ENCODE data around the gene BICRA. TPM values are rescaled to one million over a fixed set of nuclear protein-coding genes. Genes with fewer than 3 reads are reported as not detected.
"Not testable (repeated sequence)": the region's sequence is repeated elsewhere in the genome, so short reads cannot be mapped to it uniquely, and the experiment has no call there.

BICRA gene
- total RNA-seq, 2 donors from 2014 or later = 14.9 to 16.8 TPM

- DNase-seq (peak; percentile 65 to 86), ATAC-seq (peak; percentile 55)
- intact Hi-C loops (cut with DNase I, micrococcal nuclease) = no loop called here
Observed at GRCh38 chr19:47719047-47719859, 110.3 kb downstream of the BICRA start.

GRCh38 chr19:47720669-47721422 is 111.9 kb downstream of the BICRA start:
- ATAC-seq = no peak
- intact Hi-C loops (cut with DNase I, micrococcal nuclease) = no loop called here

GRCh38 chr19:47723581-47723940 is 114.6 kb downstream of the BICRA start:
- intact Hi-C loops (cut with DNase I, micrococcal nuclease) = no loop called here
- DNase-seq (peak in 1 of 2 donors; percentile 75), ATAC-seq (peak; percentile 44)

More at GRCh38 chr19:47720669-47721422, 111.9 kb downstream of the BICRA start:
- no peak for DNase-seq

- no peak for DNase-seq
- no peak for ATAC-seq
- intact Hi-C loops (cut with DNase I, micrococcal nuclease) = no loop called here
Observed at GRCh38 chr19:47725759-47726401, 116.9 kb downstream of the BICRA start.

- DNase-seq = no peak
- no peak for ATAC-seq
- intact Hi-C loops (cut with DNase I, micrococcal nuclease) = no loop called here
Observed at GRCh38 chr19:47726467-47726866, 117.5 kb downstream of the BICRA start.

- ATAC-seq; DNase-seq; intact Hi-C loops (cut with DNase I, micrococcal nuclease): not testable (repeated sequence)
Observed at GRCh38 chr19:47728295-47728694, 119.4 kb downstream of the BICRA start.

GRCh38 chr19:47729468-47729798 is 120.5 kb downstream of the BICRA start:
- DNase-seq (no peak), ATAC-seq (peak; percentile 59)
- intact Hi-C loops (cut with DNase I, micrococcal nuclease) = no loop called here

- ATAC-seq (peak; percentile 88), DNase-seq (peak in 1 of 2 donors; percentile 54)
- intact Hi-C loops (cut with DNase I, micrococcal nuclease) = no loop called here
Observed at GRCh38 chr19:47729799-47730520, 121.0 kb downstream of the BICRA start.

GRCh38 chr19:47730521-47730889 is 121.6 kb downstream of the BICRA start:
- intact Hi-C loops (cut with DNase I, micrococcal nuclease) = no loop called here
- DNase-seq = no peak
- ATAC-seq = no peak

- ATAC-seq = no peak
- no peak for DNase-seq
Observed at GRCh38 chr19:47730910-47731309, 122.0 kb downstream of the BICRA start.

GRCh38 chr19:47735131-47735530 is 126.2 kb downstream of the BICRA start:
- no peak for ATAC-seq
- intact Hi-C loops (cut with DNase I, micrococcal nuclease) = no loop called here
- no peak for DNase-seq

More at GRCh38 chr19:47730910-47731309, 122.0 kb downstream of the BICRA start:
- intact Hi-C loops (cut with DNase I, micrococcal nuclease) = no loop called here

- intact Hi-C loops (cut with DNase I, micrococcal nuclease) = no loop called here
- DNase-seq (no peak), ATAC-seq (no peak)
Observed at GRCh38 chr19:47740866-47741519, 132.1 kb downstream of the BICRA start.

GRCh38 chr19:47741544-47742140 is 132.7 kb downstream of the BICRA start:
- no peak for ATAC-seq
- intact Hi-C loops (cut with DNase I, micrococcal nuclease) = loop anchor here in 1 of 2 donors (2.0 kb wide), 1 partner anchor 29 kb away; the partner anchor contains the start of gene EHD2
- DNase-seq = no peak

- intact Hi-C loops (cut with DNase I, micrococcal nuclease) = loop anchor here in 1 of 2 donors (2.0 kb wide), 1 partner anchor 30 kb away; the partner anchor contains the start of gene EHD2
- DNase-seq (no peak), ATAC-seq (no peak)
Observed at GRCh38 chr19:47742634-47743033, 133.7 kb downstream of the BICRA start.

- intact Hi-C loops (cut with DNase I, micrococcal nuclease) = no loop called here
- DNase-seq (peak; percentile 96 to 98), ATAC-seq (peak; percentile 85)
Observed at GRCh38 chr19:47745010-47745901, 136.3 kb downstream of the BICRA start, which contains the start of gene NOP53. NOP53 (plus strand) TSS chr19:47745546; CDS start chr19:47745560, 14 bp downstream.

- intact Hi-C loops (cut with DNase I, micrococcal nuclease); ATAC-seq; DNase-seq: not testable (repeated sequence)
Observed at GRCh38 chr19:47746129-47746528, 137.2 kb downstream of the BICRA start.

- no peak for ATAC-seq
- DNase-seq = no peak
- intact Hi-C loops (cut with DNase I, micrococcal nuclease) = no loop called here
Observed at GRCh38 chr19:47749326-47749725, 140.4 kb downstream of the BICRA start.
